H1 (cell line): ENCODE measurements around the gene ATG2B. TPM values are rescaled to one million over a fixed set of nuclear protein-coding genes. Genes with fewer than 3 reads are reported as not detected.

Experiments used
- CREB1 ChIP-seq: IDR thresholded peaks from 2 replicates; pipeline ENCODE4 v1.6.1; 2012; ENCODE audit warnings: inconsistent platforms
- polyA plus RNA-seq, 7 experiments: library from polyadenylated mRNA; depleted of rRNA in 3 of 7; stranded (reverse) in 5 of 7; unstranded in 2 of 7; fragments of >200 nt in 5 of 7; fragments of 200-250 nt in 2 of 7; gene quantifications; 1 replicate in 5 of 7; 2 replicates in 1 of 7; 4 replicates in 1 of 7; pipeline versions ENCODE4 v1.2.1 to v1.2.3, GENCODE V29; 2011 to 2013; ENCODE audit warnings: missing spikeins in 2 of 7, mixed read lengths in 2 of 7
- total RNA-seq: library from RNA; stranded (reverse); fragmentation: NEBNext Ultra II Directional; extraction: Animal tissue kit (Norgen Biotek cat#: 25700); gene quantifications from 2 replicates; pipeline ENCODE4 v1.2.1, GENCODE V29; 2021

ATG2B gene
- total and polyA plus RNA-seq, 2 of the 8 experiments (the other 6 are each of a cell fraction or from before 2014, with no cell fraction given): 4.6 to 14.4 TPM

- TF ChIP-seq CREB1: no peak
These were observed 116.6 kb downstream of the ATG2B start (continued) for GRCh38 chr14:96246539-96246847.
